NT2/D1 (cell line): Measurements from ENCODE around the gene CD93.

ENCODE experiments used
- SUZ12 ChIP-seq: IDR thresholded peaks from 2 replicates; pipeline ENCODE4 v1.6.1; 2011; ENCODE audit not compliant: insufficient read length, insufficient read depth; ENCODE audit errors: extremely low read depth
- YY1 ChIP-seq: IDR thresholded peaks from 2 replicates; pipeline ENCODE4 v1.6.1; 2011; ENCODE audit not compliant: insufficient read length, insufficient read depth

GRCh38 chr20:23090147-23090546 is 4.0 kb upstream of the CD93 start:
- TF ChIP-seq YY1 (no peak), SUZ12 (no peak)
